ENCODE data around the gene CEP41.

DNA sequence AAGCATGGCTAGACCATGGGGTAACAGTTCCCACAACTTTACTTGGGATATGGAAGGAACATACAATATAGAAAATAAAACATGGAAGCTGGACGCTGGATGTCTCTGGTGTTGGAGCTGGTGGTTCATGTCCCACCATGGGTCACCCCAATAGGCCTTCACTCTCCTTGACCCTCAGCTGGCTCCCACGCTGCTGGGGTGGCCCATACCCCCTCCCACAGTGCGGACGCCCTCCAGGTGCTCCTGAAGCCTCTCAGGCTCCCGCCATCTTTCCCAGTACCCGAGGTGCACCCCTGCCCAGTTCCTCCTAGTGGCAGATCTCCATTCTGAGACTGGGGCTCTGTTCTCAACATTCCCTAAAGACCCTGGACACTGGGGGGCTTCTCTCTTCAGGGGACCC lies 66.3 kb downstream of the CEP41 start:
- TF ChIP-seq, protein P1, sequence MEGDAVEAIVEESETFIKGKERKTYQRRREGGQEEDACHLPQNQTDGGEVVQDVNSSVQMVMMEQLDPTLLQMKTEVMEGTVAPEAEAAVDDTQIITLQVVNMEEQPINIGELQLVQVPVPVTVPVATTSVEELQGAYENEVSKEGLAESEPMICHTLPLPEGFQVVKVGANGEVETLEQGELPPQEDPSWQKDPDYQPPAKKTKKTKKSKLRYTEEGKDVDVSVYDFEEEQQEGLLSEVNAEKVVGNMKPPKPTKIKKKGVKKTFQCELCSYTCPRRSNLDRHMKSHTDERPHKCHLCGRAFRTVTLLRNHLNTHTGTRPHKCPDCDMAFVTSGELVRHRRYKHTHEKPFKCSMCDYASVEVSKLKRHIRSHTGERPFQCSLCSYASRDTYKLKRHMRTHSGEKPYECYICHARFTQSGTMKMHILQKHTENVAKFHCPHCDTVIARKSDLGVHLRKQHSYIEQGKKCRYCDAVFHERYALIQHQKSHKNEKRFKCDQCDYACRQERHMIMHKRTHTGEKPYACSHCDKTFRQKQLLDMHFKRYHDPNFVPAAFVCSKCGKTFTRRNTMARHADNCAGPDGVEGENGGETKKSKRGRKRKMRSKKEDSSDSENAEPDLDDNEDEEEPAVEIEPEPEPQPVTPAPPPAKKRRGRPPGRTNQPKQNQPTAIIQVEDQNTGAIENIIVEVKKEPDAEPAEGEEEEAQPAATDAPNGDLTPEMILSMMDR (IDR thresholded peaks at IDR 0.05; ENCODE audit: insufficient read depth, low read length) = no peak
- TF ChIP-seq POLR2AphosphoS5 (IDR thresholded peaks at IDR 0.05; ENCODE audit: low read depth) = no peak
- TF ChIP-seq, protein P2, sequence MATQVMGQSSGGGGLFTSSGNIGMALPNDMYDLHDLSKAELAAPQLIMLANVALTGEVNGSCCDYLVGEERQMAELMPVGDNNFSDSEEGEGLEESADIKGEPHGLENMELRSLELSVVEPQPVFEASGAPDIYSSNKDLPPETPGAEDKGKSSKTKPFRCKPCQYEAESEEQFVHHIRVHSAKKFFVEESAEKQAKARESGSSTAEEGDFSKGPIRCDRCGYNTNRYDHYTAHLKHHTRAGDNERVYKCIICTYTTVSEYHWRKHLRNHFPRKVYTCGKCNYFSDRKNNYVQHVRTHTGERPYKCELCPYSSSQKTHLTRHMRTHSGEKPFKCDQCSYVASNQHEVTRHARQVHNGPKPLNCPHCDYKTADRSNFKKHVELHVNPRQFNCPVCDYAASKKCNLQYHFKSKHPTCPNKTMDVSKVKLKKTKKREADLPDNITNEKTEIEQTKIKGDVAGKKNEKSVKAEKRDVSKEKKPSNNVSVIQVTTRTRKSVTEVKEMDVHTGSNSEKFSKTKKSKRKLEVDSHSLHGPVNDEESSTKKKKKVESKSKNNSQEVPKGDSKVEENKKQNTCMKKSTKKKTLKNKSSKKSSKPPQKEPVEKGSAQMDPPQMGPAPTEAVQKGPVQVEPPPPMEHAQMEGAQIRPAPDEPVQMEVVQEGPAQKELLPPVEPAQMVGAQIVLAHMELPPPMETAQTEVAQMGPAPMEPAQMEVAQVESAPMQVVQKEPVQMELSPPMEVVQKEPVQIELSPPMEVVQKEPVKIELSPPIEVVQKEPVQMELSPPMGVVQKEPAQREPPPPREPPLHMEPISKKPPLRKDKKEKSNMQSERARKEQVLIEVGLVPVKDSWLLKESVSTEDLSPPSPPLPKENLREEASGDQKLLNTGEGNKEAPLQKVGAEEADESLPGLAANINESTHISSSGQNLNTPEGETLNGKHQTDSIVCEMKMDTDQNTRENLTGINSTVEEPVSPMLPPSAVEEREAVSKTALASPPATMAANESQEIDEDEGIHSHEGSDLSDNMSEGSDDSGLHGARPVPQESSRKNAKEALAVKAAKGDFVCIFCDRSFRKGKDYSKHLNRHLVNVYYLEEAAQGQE (IDR thresholded peaks at IDR 0.05; ENCODE audit: insufficient replicate concordance, low read depth) = no peak
